Gastroesophageal sphincter (tissue), 3 donors: Measurements from ENCODE around the gene NXPE4.

Experiments used
- CTCF ChIP-seq, 4 experiments: fragments of 200-600 bp in 2 of 4; fragments of 450-650 bp in 2 of 4; sonication (generic) in 1 of 4; IDR thresholded peaks; one replicate each; pipeline ENCODE4 v1.5.1; 2017 to 2019; ENCODE audit warnings: antibody characterized with exemption in 4 of 4, mild to moderate bottlenecking in 2 of 4, moderate library complexity in 2 of 4
- EP300 ChIP-seq: sonication (generic); formaldehyde crosslinking; IDR thresholded peaks from one replicate; pipeline ENCODE4 v1.6.1; 2017; ENCODE audit warnings: antibody characterized with exemption, mild to moderate bottlenecking

- TF ChIP-seq EP300 (no peak), CTCF (IDR thresholded peaks at IDR 0.05) (no peak)
Observed at GRCh38 chr11:114618139-114618538, 22.6 kb upstream of the NXPE4 start.
